ENCODE results near the gene PRR16. TPM values are rescaled to one million over a fixed set of nuclear protein-coding genes. Genes with fewer than 3 reads are reported as not detected.

Gene PRR16
- total RNA-seq, 1 experiment from 2014 or later: 0.42 TPM

DNA sequence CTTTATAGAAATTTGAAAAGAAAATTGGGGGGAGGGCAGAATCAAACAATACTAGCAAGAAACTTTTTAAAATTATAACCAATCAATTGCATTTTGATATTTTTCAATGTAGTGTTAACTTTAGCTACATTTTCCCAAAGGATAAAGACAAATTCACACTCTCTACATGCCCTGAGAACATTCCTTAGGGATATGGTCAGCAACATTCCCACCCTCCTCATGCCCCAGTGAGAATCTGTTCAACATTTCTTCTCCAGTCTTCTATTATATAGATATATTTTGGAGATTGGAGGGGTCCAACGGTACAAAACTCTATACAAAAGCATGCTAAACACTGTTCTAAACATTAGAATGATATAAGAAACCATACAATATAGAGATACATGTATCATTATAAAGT, 11.6 kb upstream of the PRR16 start:
- no peak for TF ChIP-seq SMAD4 (CRISPR knock-in tag; IDR thresholded peaks at IDR 0.05)
- no peak for TF ChIP-seq ZNF232 (CRISPR knock-in tag; IDR thresholded peaks at IDR 0.05)
- no peak for TF ChIP-seq TCF7 (CRISPR knock-in tag; IDR thresholded peaks at IDR 0.05; ENCODE audit: low read depth)
- TF ChIP-seq, protein P1, sequence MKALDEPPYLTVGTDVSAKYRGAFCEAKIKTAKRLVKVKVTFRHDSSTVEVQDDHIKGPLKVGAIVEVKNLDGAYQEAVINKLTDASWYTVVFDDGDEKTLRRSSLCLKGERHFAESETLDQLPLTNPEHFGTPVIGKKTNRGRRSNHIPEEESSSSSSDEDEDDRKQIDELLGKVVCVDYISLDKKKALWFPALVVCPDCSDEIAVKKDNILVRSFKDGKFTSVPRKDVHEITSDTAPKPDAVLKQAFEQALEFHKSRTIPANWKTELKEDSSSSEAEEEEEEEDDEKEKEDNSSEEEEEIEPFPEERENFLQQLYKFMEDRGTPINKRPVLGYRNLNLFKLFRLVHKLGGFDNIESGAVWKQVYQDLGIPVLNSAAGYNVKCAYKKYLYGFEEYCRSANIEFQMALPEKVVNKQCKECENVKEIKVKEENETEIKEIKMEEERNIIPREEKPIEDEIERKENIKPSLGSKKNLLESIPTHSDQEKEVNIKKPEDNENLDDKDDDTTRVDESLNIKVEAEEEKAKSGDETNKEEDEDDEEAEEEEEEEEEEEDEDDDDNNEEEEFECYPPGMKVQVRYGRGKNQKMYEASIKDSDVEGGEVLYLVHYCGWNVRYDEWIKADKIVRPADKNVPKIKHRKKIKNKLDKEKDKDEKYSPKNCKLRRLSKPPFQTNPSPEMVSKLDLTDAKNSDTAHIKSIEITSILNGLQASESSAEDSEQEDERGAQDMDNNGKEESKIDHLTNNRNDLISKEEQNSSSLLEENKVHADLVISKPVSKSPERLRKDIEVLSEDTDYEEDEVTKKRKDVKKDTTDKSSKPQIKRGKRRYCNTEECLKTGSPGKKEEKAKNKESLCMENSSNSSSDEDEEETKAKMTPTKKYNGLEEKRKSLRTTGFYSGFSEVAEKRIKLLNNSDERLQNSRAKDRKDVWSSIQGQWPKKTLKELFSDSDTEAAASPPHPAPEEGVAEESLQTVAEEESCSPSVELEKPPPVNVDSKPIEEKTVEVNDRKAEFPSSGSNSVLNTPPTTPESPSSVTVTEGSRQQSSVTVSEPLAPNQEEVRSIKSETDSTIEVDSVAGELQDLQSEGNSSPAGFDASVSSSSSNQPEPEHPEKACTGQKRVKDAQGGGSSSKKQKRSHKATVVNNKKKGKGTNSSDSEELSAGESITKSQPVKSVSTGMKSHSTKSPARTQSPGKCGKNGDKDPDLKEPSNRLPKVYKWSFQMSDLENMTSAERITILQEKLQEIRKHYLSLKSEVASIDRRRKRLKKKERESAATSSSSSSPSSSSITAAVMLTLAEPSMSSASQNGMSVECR (CRISPR knock-in tag; IDR thresholded peaks at IDR 0.05; ENCODE audit: borderline replicate concordance): no peak
- TF ChIP-seq, protein P2, sequence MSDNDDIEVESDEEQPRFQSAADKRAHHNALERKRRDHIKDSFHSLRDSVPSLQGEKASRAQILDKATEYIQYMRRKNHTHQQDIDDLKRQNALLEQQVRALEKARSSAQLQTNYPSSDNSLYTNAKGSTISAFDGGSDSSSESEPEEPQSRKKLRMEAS (CRISPR knock-in tag; IDR thresholded peaks at IDR 0.05): no peak
- no peak for TF ChIP-seq ELF4 (CRISPR knock-in tag; IDR thresholded peaks at IDR 0.05; ENCODE audit: low read depth)
- TF ChIP-seq ZNF138 (CRISPR knock-in tag; conservative IDR thresholded peaks at IDR 0.05): no peak
- no peak for TF ChIP-seq JUN (CRISPR knock-in tag; IDR thresholded peaks at IDR 0.05)
- TF ChIP-seq ATF2 (CRISPR knock-in tag; IDR thresholded peaks at IDR 0.05; ENCODE audit: borderline replicate concordance, low read depth): no peak
- TF ChIP-seq SOX15 (CRISPR knock-in tag; IDR thresholded peaks at IDR 0.05): no peak
- TF ChIP-seq NR1H2 (CRISPR knock-in tag; IDR thresholded peaks at IDR 0.05): no peak
- no peak for TF ChIP-seq ZNF512 (CRISPR knock-in tag; IDR thresholded peaks at IDR 0.05; ENCODE audit: borderline replicate concordance)
- no peak for TF ChIP-seq OVOL2 (CRISPR knock-in tag; IDR thresholded peaks at IDR 0.05; ENCODE audit: borderline replicate concordance)
- no peak for TF ChIP-seq FOXP1 (CRISPR knock-in tag; IDR thresholded peaks at IDR 0.05; ENCODE audit: borderline replicate concordance)
- Mint-ChIP-seq H3K4me1 (peaks cover 6% of the 10 kb centered on the region), H3K27ac (no peak overlapping the region), H3K36me3 (no peaks in the 10 kb centered on the region; the same call in 1 of the 2 replicates), H3K4me3 (no peak overlapping the region), H3K27me3 (ENCODE audit: low read depth) (peaks cover 2% of the 10 kb centered on the region; the same call in 1 of the 2 replicates), H3K9me3 (peaks cover 3% of the 10 kb centered on the region)
- POLR2A ChIA-PET: no interaction called here
- CTCF ChIA-PET: no interaction called here
- no peak for DNase-seq (ENCODE audit: low spot score)
- no peak for ATAC-seq

GRCh38 chr5:120454094-120454798, 9.9 kb upstream of the PRR16 start:
- Mint-ChIP-seq H3K27me3 (ENCODE audit: low read depth) (peaks cover 3% of the 10 kb centered on the region; the same call in 1 of the 2 replicates), H3K4me1 (peaks cover 6% of the 10 kb centered on the region), H3K9me3 (peaks cover 10% of the 10 kb centered on the region), H3K4me3 (no peak overlapping the region), H3K36me3 (no peaks in the 10 kb centered on the region; the same call in 1 of the 2 replicates), H3K27ac (no peak overlapping the region)
- peak; percentile 67 for ATAC-seq
- CTCF ChIA-PET: interaction anchor here (0.6 kb wide), 1 partner anchor 9 kb away, joined by 3 read pairs; no protein-coding TSS in a partner anchor
- TF ChIP-seq FOXP1 (CRISPR knock-in tag; IDR thresholded peaks at IDR 0.05; ENCODE audit: borderline replicate concordance) (no peak), ZNF416 (CRISPR knock-in tag; IDR thresholded peaks at IDR 0.05) (no peak), NFYB (CRISPR knock-in tag; conservative IDR thresholded peaks at IDR 0.05; ENCODE audit: low read depth) (no peak)
- no peak for DNase-seq (ENCODE audit: low spot score)
- POLR2A ChIA-PET: no interaction called here

Measured in WTC11 (cell line).